H9 (cell line): ENCODE data around the gene KLHL12. TPM values are rescaled to one million over a fixed set of nuclear protein-coding genes. Genes with fewer than 3 reads are reported as not detected.

Experiments used
- DNase-seq: peaks from one replicate; pipeline ENCODE4 v3.0.0-alpha.2; 2017
- H2AFZ ChIP-seq: one replicate; pipeline ENCODE4 v1.6.1; 2013; ENCODE audit warnings: mild to moderate bottlenecking, low read length, control low read depth, moderate library complexity
- H2AK5ac ChIP-seq: 2 replicates; pipeline ENCODE4 v1.6.1; 2013; ENCODE audit warnings: low read length, control low read depth, mixed read lengths; ENCODE audit not compliant: insufficient read length
- H2BK120ac ChIP-seq: one replicate; pipeline ENCODE4 v1.6.1; 2013; ENCODE audit warnings: low read depth, mild to moderate bottlenecking, low read length, control low read depth, inconsistent platforms; ENCODE audit not compliant: poor library complexity, severe bottlenecking
- H2BK12ac ChIP-seq: 2 replicates; pipeline ENCODE4 v1.6.1; 2013; ENCODE audit warnings: low read length, control low read depth, mixed read lengths, low read depth; ENCODE audit not compliant: insufficient read length
- H2BK15ac ChIP-seq: 2 replicates; pipeline ENCODE4 v1.6.1; 2013; ENCODE audit warnings: low read depth, low read length, control low read depth
- H2BK20ac ChIP-seq: one replicate; pipeline ENCODE4 v1.6.1; 2013; ENCODE audit warnings: low read depth, mild to moderate bottlenecking, low read length, control low read depth, inconsistent platforms; ENCODE audit not compliant: poor library complexity, severe bottlenecking
- H2BK5ac ChIP-seq: 2 replicates; pipeline ENCODE4 v1.6.1; 2013; ENCODE audit warnings: low read length, control low read depth, mixed read lengths; ENCODE audit not compliant: insufficient read length
- H3K14ac ChIP-seq: 2 replicates; pipeline ENCODE4 v1.6.1; 2013; ENCODE audit warnings: low read length, control low read depth; ENCODE audit not compliant: insufficient read depth
- H3K18ac ChIP-seq: 2 replicates; pipeline ENCODE4 v1.6.1; 2013; ENCODE audit warnings: low read depth, mild to moderate bottlenecking, mixed read lengths, low read length, control low read depth; ENCODE audit not compliant: insufficient read length
- H3K23ac ChIP-seq: 2 replicates; pipeline ENCODE4 v1.6.1; 2013; ENCODE audit warnings: low read length, control low read depth, mixed read lengths, low read depth; ENCODE audit not compliant: insufficient read length
- H3K23me2 ChIP-seq: 2 replicates; pipeline ENCODE4 v1.6.1; 2013; ENCODE audit warnings: low read depth, mild to moderate bottlenecking, mixed read lengths, low read length, control low read depth; ENCODE audit not compliant: insufficient read length, poor library complexity, severe bottlenecking
- H3K27ac ChIP-seq: 2 replicates; pipeline ENCODE4 v1.5.1; 2013; ENCODE audit warnings: low read length, control low read depth, mixed read lengths, low read depth; ENCODE audit not compliant: insufficient read length
- H3K27me3 ChIP-seq: 2 replicates; pipeline ENCODE4 v1.6.1; 2013; ENCODE audit warnings: low read length, control low read depth, inconsistent platforms; ENCODE audit not compliant: insufficient read depth
- H3K4ac ChIP-seq: 2 replicates; pipeline ENCODE4 v1.6.1; 2013; ENCODE audit warnings: low read depth, mild to moderate bottlenecking, control low read depth, inconsistent platforms, low read length, moderate library complexity
- H3K4me1 ChIP-seq: 2 replicates; pipeline ENCODE4 v1.6.1; 2013; ENCODE audit warnings: low read length, control low read depth, inconsistent platforms; ENCODE audit not compliant: insufficient read depth
- H3K4me2 ChIP-seq: 2 replicates; pipeline ENCODE4 v1.6.1; 2013; ENCODE audit warnings: low read length, control low read depth, mixed read lengths; ENCODE audit not compliant: insufficient read length, insufficient read depth
- H3K56ac ChIP-seq: 2 replicates; pipeline ENCODE4 v1.6.1; 2013; ENCODE audit warnings: low read depth, mild to moderate bottlenecking, mixed read lengths, low read length, control low read depth; ENCODE audit not compliant: insufficient read length
- H3K79me1 ChIP-seq: 2 replicates; pipeline ENCODE4 v1.6.1; 2013; ENCODE audit warnings: low read depth, mild to moderate bottlenecking, moderate library complexity, low read length, control low read depth, inconsistent platforms; ENCODE audit not compliant: insufficient read depth, poor library complexity, severe bottlenecking
- H3K79me2 ChIP-seq: 2 replicates; pipeline ENCODE4 v1.6.1; 2013; ENCODE audit warnings: low read length, control low read depth, inconsistent platforms; ENCODE audit not compliant: insufficient read depth
- H3K9ac ChIP-seq: 2 replicates; pipeline ENCODE4 v1.6.1; 2013; ENCODE audit warnings: low read length, control low read depth, mixed read lengths; ENCODE audit not compliant: insufficient read length; ENCODE audit errors: extremely low read depth
- H3K9me3 ChIP-seq: one replicate; pipeline ENCODE4 v1.6.1; 2013; ENCODE audit warnings: low read depth, low read length, inconsistent platforms; ENCODE audit not compliant: control insufficient read depth
- H3T11ph ChIP-seq: one replicate; pipeline ENCODE4 v1.6.1; 2013; ENCODE audit warnings: mild to moderate bottlenecking, low read length, control low read depth, inconsistent platforms
- H4K20me1 ChIP-seq: one replicate; pipeline ENCODE4 v1.6.1; 2013; ENCODE audit not compliant: control insufficient read depth, insufficient read length, insufficient read depth
- H4K5ac ChIP-seq: 2 replicates; pipeline ENCODE4 v1.6.1; 2013; ENCODE audit warnings: low read depth, mild to moderate bottlenecking, mixed read lengths, low read length, control low read depth; ENCODE audit not compliant: insufficient read length
- H4K8ac ChIP-seq: replicated peaks from 2 replicates; pipeline ENCODE4 v1.6.1; 2013; ENCODE audit warnings: low read length, control low read depth, mixed read lengths, low read depth; ENCODE audit not compliant: insufficient read length
- H4K91ac ChIP-seq: 2 replicates; pipeline ENCODE4 v1.6.1; 2013; ENCODE audit warnings: low read depth, mild to moderate bottlenecking, moderate library complexity, mixed read lengths, low read length, control low read depth; ENCODE audit not compliant: insufficient read length
- H3K27ac Mint-ChIP-seq, 3 experiments: 2 replicates in 2 of 3; 3 replicates in 1 of 3; pipeline ENCODE4 v1.8.0; 2020 to 2021; ENCODE audit warnings: mixed read lengths in 3 of 3, mild to moderate bottlenecking in 1 of 3, moderate library complexity in 1 of 3
- H3K27me3 Mint-ChIP-seq: 2 replicates; pipeline ENCODE4 v1.8.0; 2021; ENCODE audit warnings: low read depth, mild to moderate bottlenecking, moderate library complexity, mixed read lengths
- H3K36me3 Mint-ChIP-seq, 3 experiments: 2 replicates in 2 of 3; 3 replicates in 1 of 3; pipeline ENCODE4 v1.8.0; 2020 to 2021; ENCODE audit warnings: low read depth in 3 of 3, mixed read lengths in 3 of 3; ENCODE audit not compliant: insufficient read depth in 1 of 3
- H3K4me1 Mint-ChIP-seq, 2 experiments: 2 replicates each; pipeline ENCODE4 v1.8.0; 2020; ENCODE audit warnings: mixed read lengths in 2 of 2
- H3K4me3 Mint-ChIP-seq, 2 experiments: 2 replicates in 1 of 2; 3 replicates in 1 of 2; pipeline ENCODE4 v1.8.0; 2020 to 2021; ENCODE audit warnings: mild to moderate bottlenecking in 2 of 2, mixed read lengths in 2 of 2, moderate library complexity in 1 of 2
- H3K9me3 Mint-ChIP-seq, 2 experiments: 2 replicates in 1 of 2; 3 replicates in 1 of 2; pipeline ENCODE4 v1.8.0; 2020; ENCODE audit warnings: mild to moderate bottlenecking in 2 of 2, mixed read lengths in 2 of 2, moderate library complexity in 1 of 2
- CTCF ChIP-seq: fragments of 200-600 bp; sonication (generic); conservative IDR thresholded peaks from 3 replicates; pipeline ENCODE4 v1.8.0; 2021; ENCODE audit warnings: antibody characterized with exemption, mild to moderate bottlenecking
- WGBS: extraction: QIAGEN DNeasy Blood & Tissue Kit; methylation state at CpG from one replicate; pipeline ENCODE4 v1.1.7; 2013; ENCODE audit warnings: missing lambda C conversion rate, low lambda C conversion rate, mixed read lengths; ENCODE audit not compliant: insufficient read length; ENCODE audit errors: extremely low coverage; 5-methylcytosine and 5-hydroxymethylcytosine counted together
- total RNA-seq: library from RNA; stranded (reverse); gene quantifications from 2 replicates; pipeline ENCODE4 v1.2.1, GENCODE V29; 2021

Gene KLHL12
- total RNA-seq, 1 experiment from 2014 or later, result 38.4 TPM

GRCh38 chr1:202871367-202871766 is 55.7 kb downstream of the KLHL12 start:
- no CpG with 5 or more reads among the region's 4 CpGs for WGBS
- no peaks in the 10 kb centered on the region for H3K4me1 ChIP-seq
- H3K4ac ChIP-seq, result no peak overlapping the region

More at GRCh38 chr1:202871367-202871766, 55.7 kb downstream of the KLHL12 start:
- Histone ChIP-seq H4K5ac (no peak overlapping the region), H3T11ph (no peak overlapping the region), H3K18ac (no peak overlapping the region), H2BK5ac (no peak overlapping the region), H3K23me2 (no peaks in the 10 kb centered on the region), H2BK15ac (no peak overlapping the region), H3K4me2 (no peak overlapping the region), H3K9ac (no peak overlapping the region), H2AK5ac (no peak overlapping the region), H4K20me1 (no peaks in the 10 kb centered on the region), H3K79me1 (peaks cover 2% of the 10 kb centered on the region), H3K14ac (no peak overlapping the region), H4K91ac (no peak overlapping the region), H3K23ac (no peak overlapping the region), H2AFZ (no peak overlapping the region), H2BK12ac (no peak overlapping the region), H4K8ac (no peak overlapping the region), H3K27ac (no peak overlapping the region), H3K56ac (no peak overlapping the region), H3K27me3 (no peaks in the 10 kb centered on the region), H2BK120ac (no peak overlapping the region), H3K79me2 (no peaks in the 10 kb centered on the region), H3K9me3 (no peaks in the 10 kb centered on the region), H2BK20ac (no peak overlapping the region)
- no peak for TF ChIP-seq CTCF
- no peaks in the 10 kb centered on the region; a peak in 1 of 5 replicates for H3K9me3 Mint-ChIP-seq
- H3K4me3 Mint-ChIP-seq, result no peak overlapping the region
- peaks cover 3 to 13% (median 12%) of the 10 kb centered on the region in 3 experiments; a peak in 6 of 7 replicates for H3K36me3 Mint-ChIP-seq
- H3K27ac Mint-ChIP-seq, result no peak overlapping the region
- H3K27me3 Mint-ChIP-seq, result no peaks in the 10 kb centered on the region
- H3K4me1 Mint-ChIP-seq, result no peaks in the 10 kb centered on the region
- DNase-seq, result no peak
